ENCODE results near the gene TAS2R46. TPM values are rescaled to one million over a fixed set of nuclear protein-coding genes. Genes with fewer than 3 reads are reported as not detected.

The TAS2R46 gene
- total and polyA plus RNA-seq, 2 of the 13 experiments (the other 11 are each of a cell fraction or from before 2014, with no cell fraction given), result 0.16 to 3.5 TPM

GRCh38 chr12:11015775-11016430, 46.2 kb downstream of the TAS2R46 start (continued):
- peak; percentile 96 for TF ChIP-seq PAXIP1 (CRISPR knock-in tag; conservative IDR thresholded peaks at IDR 0.05)
- peak; percentile 46; the same call in 1 of the 2 replicates for TF ChIP-seq HOXA3 (CRISPR knock-in tag; IDR thresholded peaks at IDR 0.05)
- peak; percentile 89 for TF ChIP-seq HDAC1 (CRISPR knock-in tag; IDR thresholded peaks at IDR 0.05)
- TF ChIP-seq REPIN1 (CRISPR knock-in tag; IDR thresholded peaks at IDR 0.05; ENCODE audit: borderline replicate concordance, low read depth), result peak; percentile 58; the same call in 1 of the 2 replicates
- no peak for TF ChIP-seq ZNF234 (CRISPR knock-in tag; conservative IDR thresholded peaks at IDR 0.05)
- no peak for TF ChIP-seq ZNF235 (CRISPR knock-in tag; IDR thresholded peaks at IDR 0.05; ENCODE audit: borderline replicate concordance)
- no peak for TF ChIP-seq SMAD9 (CRISPR knock-in tag; IDR thresholded peaks at IDR 0.05)
- peak; percentile 60; the same call in 1 of the 2 replicates for TF ChIP-seq THRA (CRISPR knock-in tag; IDR thresholded peaks at IDR 0.05; ENCODE audit: borderline replicate concordance)
- TF ChIP-seq ZBTB40 (IDR thresholded peaks at IDR 0.05), result no peak
- TF ChIP-seq ZBTB40 (CRISPR knock-in tag; IDR thresholded peaks at IDR 0.05), result no peak; the same call in 1 of the 2 replicates
- peak; percentile 49; the same call in 1 of the 2 replicates for TF ChIP-seq SPEN (CRISPR knock-in tag; IDR thresholded peaks at IDR 0.05; ENCODE audit: low read depth)
- no peak for TF ChIP-seq LCORL (IDR thresholded peaks at IDR 0.05)
- 0 out of 2 replicates have a peak, but pooled peaks have one; percentile 25 for TF ChIP-seq LCORL (CRISPR knock-in tag; IDR thresholded peaks at IDR 0.05)
- TF ChIP-seq ZZZ3 (CRISPR knock-in tag; IDR thresholded peaks at IDR 0.05; ENCODE audit: borderline replicate concordance), result no peak
- TF ChIP-seq LBX2 (CRISPR knock-in tag; IDR thresholded peaks at IDR 0.05; ENCODE audit: borderline replicate concordance), result no peak

Data from HepG2 (cell line).